Suprapubic skin (tissue), 4 donors: Measurements from ENCODE around the gene FST. TPM values are rescaled to one million over a fixed set of nuclear protein-coding genes. Genes with fewer than 3 reads are reported as not detected.

Source experiments
- DNase-seq, 2 donors: peaks; one replicate each; pipeline ENCODE4 v3.0.0-alpha.2; 2019; ENCODE audit warnings: low spot score in 2 of 2
- H3K27ac ChIP-seq: fragments of 200-600 bp; sonication (generic); one replicate; pipeline ENCODE4 v1.5.1; 2019
- H3K27me3 ChIP-seq: fragments of 200-600 bp; sonication (generic); one replicate; pipeline ENCODE4 v1.5.1; 2019
- H3K36me3 ChIP-seq: fragments of 200-600 bp; sonication (generic); one replicate; pipeline ENCODE4 v1.5.1; 2019
- H3K4me1 ChIP-seq: fragments of 200-600 bp; sonication (generic); one replicate; pipeline ENCODE4 v1.5.1; 2019
- H3K4me3 ChIP-seq: fragments of 200-600 bp; sonication (generic); one replicate; pipeline ENCODE4 v1.5.1; 2019; ENCODE audit warnings: mild to moderate bottlenecking
- H3K9me3 ChIP-seq: fragments of 200-600 bp; sonication (generic); one replicate; pipeline ENCODE4 v1.5.1; 2019
- EP300 ChIP-seq: sonication (generic); formaldehyde crosslinking; IDR thresholded peaks from one replicate; pipeline ENCODE4 v1.6.1; 2017; ENCODE audit warnings: antibody characterized with exemption
- POLR2A ChIP-seq, 2 donors: fragments of 450-650 bp; IDR thresholded peaks; one replicate each; pipeline ENCODE4 v1.6.1; 2017; ENCODE audit warnings: antibody characterized with exemption in 2 of 2, mild to moderate bottlenecking in 2 of 2, moderate library complexity in 2 of 2
- POLR2AphosphoS5 ChIP-seq, 3 donors: sonication (generic); formaldehyde crosslinking; IDR thresholded peaks; one replicate each; pipeline ENCODE4 v1.6.1; 2017; ENCODE audit warnings: antibody characterized with exemption in 3 of 3
- WGBS: methylation state at CpG from one replicate; pipeline ENCODE4 v1.1.5; 2018; 5-methylcytosine and 5-hydroxymethylcytosine counted together
- total RNA-seq, 4 donors: library from RNA; depleted of rRNA; stranded (reverse); fragments of >200 nt; gene quantifications; one replicate each; pipeline ENCODE4 v1.1.0, GENCODE V29; 2016
- TF ChIP-seq, protein P1 (sequence below), 2 donors: fragments of 200-600 bp in 1 of 2; fragments of 450-650 bp in 1 of 2; sonication (generic) in 1 of 2; IDR thresholded peaks; one replicate each; pipeline ENCODE4 v1.5.1; 2016 to 2019; ENCODE audit warnings: antibody characterized with exemption in 2 of 2, mild to moderate bottlenecking in 1 of 2, moderate library complexity in 1 of 2

FST gene
- total RNA-seq, 4 donors from 2014 or later = 6.0 to 26.4 (median 6.6) TPM

DNA sequence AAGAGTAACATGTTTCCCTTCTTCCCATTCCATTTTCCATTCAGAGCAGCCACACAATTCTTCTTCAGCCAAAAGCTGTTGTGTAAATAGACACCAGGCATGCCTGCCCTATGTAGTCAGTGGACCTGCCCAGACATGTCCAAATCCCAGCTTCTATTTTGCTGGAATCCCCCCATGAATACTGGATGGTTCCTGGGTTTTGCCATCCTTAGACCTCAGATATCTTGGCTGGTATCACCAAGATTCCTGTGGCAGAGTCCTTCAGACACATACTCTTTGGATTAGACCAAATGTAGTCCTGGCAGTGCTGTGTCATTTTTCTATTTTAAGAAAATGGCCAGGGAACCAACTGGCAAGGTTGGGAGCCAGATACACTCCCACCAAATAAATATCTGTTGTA is 10.3 kb downstream of the FST start:
- no peaks in the 10 kb centered on the region for H3K9me3 ChIP-seq
- no peak overlapping the region for H3K4me3 ChIP-seq
- DNase-seq = no peak
- TF ChIP-seq POLR2A (IDR thresholded peaks at IDR 0.05) (no peak), POLR2AphosphoS5 (IDR thresholded peaks at IDR 0.05) (no peak), EP300 (no peak)
- TF ChIP-seq, protein P1, sequence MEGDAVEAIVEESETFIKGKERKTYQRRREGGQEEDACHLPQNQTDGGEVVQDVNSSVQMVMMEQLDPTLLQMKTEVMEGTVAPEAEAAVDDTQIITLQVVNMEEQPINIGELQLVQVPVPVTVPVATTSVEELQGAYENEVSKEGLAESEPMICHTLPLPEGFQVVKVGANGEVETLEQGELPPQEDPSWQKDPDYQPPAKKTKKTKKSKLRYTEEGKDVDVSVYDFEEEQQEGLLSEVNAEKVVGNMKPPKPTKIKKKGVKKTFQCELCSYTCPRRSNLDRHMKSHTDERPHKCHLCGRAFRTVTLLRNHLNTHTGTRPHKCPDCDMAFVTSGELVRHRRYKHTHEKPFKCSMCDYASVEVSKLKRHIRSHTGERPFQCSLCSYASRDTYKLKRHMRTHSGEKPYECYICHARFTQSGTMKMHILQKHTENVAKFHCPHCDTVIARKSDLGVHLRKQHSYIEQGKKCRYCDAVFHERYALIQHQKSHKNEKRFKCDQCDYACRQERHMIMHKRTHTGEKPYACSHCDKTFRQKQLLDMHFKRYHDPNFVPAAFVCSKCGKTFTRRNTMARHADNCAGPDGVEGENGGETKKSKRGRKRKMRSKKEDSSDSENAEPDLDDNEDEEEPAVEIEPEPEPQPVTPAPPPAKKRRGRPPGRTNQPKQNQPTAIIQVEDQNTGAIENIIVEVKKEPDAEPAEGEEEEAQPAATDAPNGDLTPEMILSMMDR (IDR thresholded peaks at IDR 0.05) = no peak
- H3K36me3 ChIP-seq = no peaks in the 10 kb centered on the region
- H3K27ac ChIP-seq = no peak overlapping the region
- H3K4me1 ChIP-seq = no peaks in the 10 kb centered on the region
- no peaks in the 10 kb centered on the region for H3K27me3 ChIP-seq

DNA sequence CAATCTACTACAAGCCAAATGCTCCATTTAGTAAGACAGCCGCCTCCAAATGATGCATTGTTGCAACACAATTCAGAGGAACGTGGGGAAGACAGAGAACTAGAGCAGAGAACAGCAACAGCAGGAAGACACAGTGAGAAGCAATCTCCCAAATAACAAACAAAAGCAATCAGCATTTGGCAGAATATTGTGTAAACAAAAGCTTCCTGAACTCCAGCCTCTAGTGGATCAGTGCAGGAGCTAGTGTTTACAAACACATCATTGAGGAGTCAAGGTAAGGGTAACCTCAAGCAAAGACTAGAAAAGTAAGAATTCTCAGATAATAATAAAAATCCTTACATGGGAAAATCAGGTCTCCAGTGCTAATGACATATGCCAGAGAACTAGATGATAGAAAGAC is 20.6 kb downstream of the FST start:
- Histone ChIP-seq H3K27ac (no peak overlapping the region), H3K36me3 (no peaks in the 10 kb centered on the region), H3K27me3 (no peaks in the 10 kb centered on the region), H3K4me3 (no peak overlapping the region), H3K9me3 (no peaks in the 10 kb centered on the region), H3K4me1 (no peaks in the 10 kb centered on the region)
- no peak for DNase-seq
- WGBS = 42% methylated on average over 2 of the region's 2 CpGs
- TF ChIP-seq, protein P1 (IDR thresholded peaks at IDR 0.05) = no peak
- TF ChIP-seq POLR2AphosphoS5 (IDR thresholded peaks at IDR 0.05) (no peak), POLR2A (IDR thresholded peaks at IDR 0.05) (no peak), EP300 (no peak)

DNA sequence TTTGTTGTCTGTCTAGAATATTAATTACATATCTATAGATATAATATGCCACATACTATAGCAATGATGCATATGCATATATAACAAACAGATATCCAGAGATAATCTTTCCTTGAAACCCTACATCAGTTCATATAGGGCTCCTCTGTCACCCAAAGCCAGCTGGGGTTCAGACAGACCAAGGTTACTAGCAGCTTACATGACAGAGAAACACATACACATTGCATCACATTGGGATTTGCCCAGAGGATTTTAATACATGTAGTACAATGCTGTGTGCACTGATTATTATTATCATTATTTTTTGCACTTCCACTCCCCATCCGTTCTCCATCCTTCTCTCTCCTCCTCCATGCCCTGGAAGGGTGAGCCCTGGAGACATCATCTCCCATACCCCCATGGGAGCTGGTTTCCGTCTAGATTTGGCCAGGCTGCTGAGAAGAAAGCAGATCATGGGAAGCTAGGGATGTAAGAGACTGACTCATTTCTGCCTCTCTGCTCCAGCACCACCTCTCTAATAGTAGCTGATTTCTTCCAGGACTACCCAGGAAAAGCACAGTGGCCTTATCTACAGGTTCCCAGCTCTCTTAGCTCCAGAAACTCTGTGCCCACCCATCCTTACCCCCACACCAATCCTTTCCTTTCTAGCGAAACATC is 23.3 kb downstream of the FST start:
- 61% methylated on average over 3 of the region's 3 CpGs for WGBS
- no peak overlapping the region for H3K4me3 ChIP-seq
- H3K4me1 ChIP-seq = no peaks in the 10 kb centered on the region
- no peaks in the 10 kb centered on the region for H3K36me3 ChIP-seq
- DNase-seq = no peak
- TF ChIP-seq EP300 (no peak), POLR2AphosphoS5 (IDR thresholded peaks at IDR 0.05) (no peak), POLR2A (IDR thresholded peaks at IDR 0.05) (no peak)
- TF ChIP-seq, protein P1 (IDR thresholded peaks at IDR 0.05) = no peak
- H3K27ac ChIP-seq = no peak overlapping the region
- H3K9me3 ChIP-seq = peaks cover 7% of the 10 kb centered on the region
- H3K27me3 ChIP-seq = no peaks in the 10 kb centered on the region

DNA sequence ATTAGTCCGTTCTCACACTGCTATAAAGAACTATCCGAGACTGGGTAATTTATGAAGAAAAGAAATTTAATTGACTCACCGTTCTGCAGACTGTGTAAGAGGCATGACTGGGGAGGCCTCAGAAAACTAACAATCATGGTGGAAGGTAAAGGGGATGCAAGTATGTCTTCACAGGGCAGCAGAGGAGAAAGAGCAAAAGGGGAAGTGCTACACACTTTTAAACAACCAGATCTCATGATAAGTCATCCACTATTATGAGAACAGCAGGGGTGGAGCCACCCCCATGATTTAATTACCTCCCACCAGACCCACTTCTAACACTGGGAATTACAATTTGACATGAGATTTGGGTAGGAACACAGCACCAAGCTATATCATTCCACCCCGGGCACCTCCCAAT is 26.6 kb downstream of the FST start:
- H3K9me3 ChIP-seq = peaks cover 19% of the 10 kb centered on the region
- TF ChIP-seq POLR2AphosphoS5 (IDR thresholded peaks at IDR 0.05) (no peak), POLR2A (IDR thresholded peaks at IDR 0.05) (no peak), EP300 (no peak)
- TF ChIP-seq, protein P1 (IDR thresholded peaks at IDR 0.05) = no peak
- whole genome bisulfite sequencing = 90% methylated on average over 4 of the region's 4 CpGs
- no peak overlapping the region for H3K27ac ChIP-seq
- H3K27me3 ChIP-seq = no peaks in the 10 kb centered on the region
- H3K36me3 ChIP-seq = no peaks in the 10 kb centered on the region
- no peaks in the 10 kb centered on the region for H3K4me1 ChIP-seq
- no peak overlapping the region for H3K4me3 ChIP-seq
- no peak for DNase-seq

DNA sequence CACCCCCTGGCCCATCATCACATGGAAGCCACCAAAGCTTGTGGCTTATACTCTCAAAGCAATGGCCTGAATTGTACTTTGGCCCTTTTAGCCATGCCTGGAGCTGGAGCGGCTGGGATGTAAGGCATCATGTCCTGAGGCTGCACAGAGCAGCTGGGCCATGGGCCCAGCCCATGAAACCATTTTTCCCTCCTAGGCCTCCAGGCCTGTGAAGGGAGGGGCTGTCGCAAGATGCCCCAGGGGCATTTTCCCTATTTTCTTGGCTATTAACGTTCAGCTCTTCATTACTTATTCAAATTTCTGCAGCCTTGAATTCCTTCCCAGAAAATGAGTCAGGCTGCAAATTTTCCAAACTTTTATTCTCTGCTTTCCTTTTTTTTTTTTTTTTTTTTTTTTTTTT is 27.7 kb downstream of the FST start:
- no peak for TF ChIP-seq POLR2AphosphoS5 (IDR thresholded peaks at IDR 0.05)
- no peak for TF ChIP-seq POLR2A (IDR thresholded peaks at IDR 0.05)
- TF ChIP-seq, protein P1 (IDR thresholded peaks at IDR 0.05) = no peak
- TF ChIP-seq EP300 = no peak
- Histone ChIP-seq H3K9me3 (peaks cover 19% of the 10 kb centered on the region), H3K36me3 (no peaks in the 10 kb centered on the region), H3K27me3 (no peaks in the 10 kb centered on the region), H3K4me3 (no peak overlapping the region), H3K4me1 (no peaks in the 10 kb centered on the region), H3K27ac (no peak overlapping the region)
- no peak for DNase-seq
- WGBS = 70% methylated on average over 3 of the region's 3 CpGs
